ENCODE results near the gene MTUS2. TPM values are rescaled to one million over a fixed set of nuclear protein-coding genes. Genes with fewer than 3 reads are reported as not detected.
"Not testable (repeated sequence)": the region's sequence is repeated elsewhere in the genome, so short reads cannot be mapped to it uniquely, and the experiment has no call there.

Gene MTUS2
- total RNA-seq, 1 donor from 2014 or later: not detected

- Histone ChIP-seq H3K36me3 (ENCODE audit: control insufficient read depth, insufficient read depth, low read length) (no peaks in the 10 kb centered on the region), H3K4me3 (ENCODE audit: low read depth, low read length) (no peak overlapping the region), H3K27me3 (ENCODE audit: control insufficient read depth, insufficient read depth, low read length) (no peaks in the 10 kb centered on the region)
- TF ChIP-seq CTCF (IDR thresholded peaks at IDR 0.05; ENCODE audit: insufficient read depth, low read length, severe bottlenecking): no peak
- DNase-seq (ENCODE audit: low read depth) (no peak), FAIRE-seq (no peak)
Measured at GRCh38 chr13:29336356-29336755, 516.2 kb downstream of the MTUS2 start.

- no peaks in the 10 kb centered on the region for H3K27me3 ChIP-seq (ENCODE audit: control insufficient read depth, insufficient read depth, low read length)
- no peak for TF ChIP-seq CTCF (IDR thresholded peaks at IDR 0.05; ENCODE audit: insufficient read depth, low read length, severe bottlenecking)
- no peak for FAIRE-seq
- DNase-seq (ENCODE audit: low read depth): no peak
- H3K4me3 ChIP-seq (ENCODE audit: low read depth, low read length): no peak overlapping the region
- H3K36me3 ChIP-seq (ENCODE audit: control insufficient read depth, insufficient read depth, low read length): no peaks in the 10 kb centered on the region
Measured at GRCh38 chr13:29339386-29340272, 519.5 kb downstream of the MTUS2 start.

GRCh38 chr13:29345860-29346582 lies 525.9 kb downstream of the MTUS2 start:
- not testable (repeated sequence) for DNase-seq (ENCODE audit: low read depth); H3K4me3 ChIP-seq (ENCODE audit: low read depth, low read length); H3K27me3 ChIP-seq (ENCODE audit: control insufficient read depth, insufficient read depth, low read length); H3K36me3 ChIP-seq (ENCODE audit: control insufficient read depth, insufficient read depth, low read length); FAIRE-seq

GRCh38 chr13:29355029-29355428 lies 534.9 kb downstream of the MTUS2 start:
- TF ChIP-seq CTCF (IDR thresholded peaks at IDR 0.05; ENCODE audit: insufficient read depth, low read length, severe bottlenecking): no peak
- no peak overlapping the region for H3K4me3 ChIP-seq (ENCODE audit: low read depth, low read length)
- H3K36me3 ChIP-seq (ENCODE audit: control insufficient read depth, insufficient read depth, low read length): no peaks in the 10 kb centered on the region
- FAIRE-seq (no peak), DNase-seq (ENCODE audit: low read depth) (no peak)
- H3K27me3 ChIP-seq (ENCODE audit: control insufficient read depth, insufficient read depth, low read length): no peaks in the 10 kb centered on the region

- Histone ChIP-seq H3K27me3 (ENCODE audit: control insufficient read depth, insufficient read depth, low read length) (no peaks in the 10 kb centered on the region), H3K36me3 (ENCODE audit: control insufficient read depth, insufficient read depth, low read length) (no peaks in the 10 kb centered on the region), H3K4me3 (ENCODE audit: low read depth, low read length) (no peak overlapping the region)
- no peak for DNase-seq (ENCODE audit: low read depth)
- peak; percentile 60 for FAIRE-seq
- no peak for TF ChIP-seq CTCF (IDR thresholded peaks at IDR 0.05; ENCODE audit: insufficient read depth, low read length, severe bottlenecking)
Measured at GRCh38 chr13:29359181-29359580, 539.0 kb downstream of the MTUS2 start.

GRCh38 chr13:29361716-29362115 lies 541.6 kb downstream of the MTUS2 start:
- TF ChIP-seq CTCF (IDR thresholded peaks at IDR 0.05; ENCODE audit: insufficient read depth, low read length, severe bottlenecking): no peak
- no peaks in the 10 kb centered on the region for H3K27me3 ChIP-seq (ENCODE audit: control insufficient read depth, insufficient read depth, low read length)
- H3K36me3 ChIP-seq (ENCODE audit: control insufficient read depth, insufficient read depth, low read length): no peaks in the 10 kb centered on the region
- H3K4me3 ChIP-seq (ENCODE audit: low read depth, low read length): no peak overlapping the region
- DNase-seq (ENCODE audit: low read depth) (no peak), FAIRE-seq (no peak)

Measured in bronchial epithelial cell (primary cell).